Measurements from ENCODE around the gene MTHFS.

The MTHFS gene

GRCh38 chr15:79887054-79887930 lies 9.5 kb downstream of the MTHFS start:
- Histone ChIP-seq H3K4me3 (ENCODE audit: low read depth in 1 of 2, low read length in 1 of 2) (no peak overlapping the region), H3K27ac (peak overlapping the region; percentile 18), H3K36me3 (peaks cover 79% of the 10 kb centered on the region)

GRCh38 chr15:79886124-79886523 lies 10.7 kb downstream of the MTHFS start:
- no peak for TF ChIP-seq CTCF (IDR thresholded peaks at IDR 0.05)
- no peak overlapping the region for H3K4me3 ChIP-seq (ENCODE audit: low read depth in 1 of 2, low read length in 1 of 2)
- peaks cover 88% of the 10 kb centered on the region for H3K36me3 ChIP-seq
- no peak overlapping the region for H3K27ac ChIP-seq
- H3K27me3 ChIP-seq = no peaks in the 10 kb centered on the region
- H3K9me3 ChIP-seq = no peaks in the 10 kb centered on the region
- peaks cover 7 to 12% of the 10 kb centered on the region in 2 experiments for H3K4me1 ChIP-seq (ENCODE audit: control insufficient read depth in 1 of 2, insufficient read depth in 1 of 2, low read depth in 1 of 2, low read length in 1 of 2)

More at GRCh38 chr15:79887054-79887930, 9.5 kb downstream of the MTHFS start:
- Histone ChIP-seq H3K4me1 (ENCODE audit: control insufficient read depth in 1 of 2, insufficient read depth in 1 of 2, low read depth in 1 of 2, low read length in 1 of 2) (peaks cover 7 to 14% of the 10 kb centered on the region in 2 experiments), H3K27me3 (no peaks in the 10 kb centered on the region), H3K9me3 (no peaks in the 10 kb centered on the region)
- no peak for TF ChIP-seq CTCF (IDR thresholded peaks at IDR 0.05)

- Histone ChIP-seq H3K4me1 (ENCODE audit: control insufficient read depth in 1 of 2, insufficient read depth in 1 of 2, low read depth in 1 of 2, low read length in 1 of 2) (no peaks in the 10 kb centered on the region), H3K4me3 (ENCODE audit: low read depth in 1 of 2, low read length in 1 of 2) (no peak overlapping the region), H3K9me3 (no peaks in the 10 kb centered on the region), H3K27ac (no peak overlapping the region), H3K27me3 (no peaks in the 10 kb centered on the region), H3K36me3 (peaks cover 100% of the 10 kb centered on the region)
- TF ChIP-seq CTCF (IDR thresholded peaks at IDR 0.05) = no peak
Observed at GRCh38 chr15:79884204-79884596, 12.6 kb downstream of the MTHFS start.

- H3K9me3 ChIP-seq = no peaks in the 10 kb centered on the region
- no peak overlapping the region for H3K27ac ChIP-seq
- H3K27me3 ChIP-seq = no peaks in the 10 kb centered on the region
- TF ChIP-seq CTCF (IDR thresholded peaks at IDR 0.05) = no peak
- peaks cover 99% of the 10 kb centered on the region for H3K36me3 ChIP-seq
- no peaks in the 10 kb centered on the region for H3K4me1 ChIP-seq (ENCODE audit: control insufficient read depth in 1 of 2, insufficient read depth in 1 of 2, low read depth in 1 of 2, low read length in 1 of 2)
- no peak overlapping the region for H3K4me3 ChIP-seq (ENCODE audit: low read depth in 1 of 2, low read length in 1 of 2)
Observed at GRCh38 chr15:79883579-79884203, 13.1 kb downstream of the MTHFS start.

- H3K36me3 ChIP-seq = peaks cover 91% of the 10 kb centered on the region
- H3K27me3 ChIP-seq = no peaks in the 10 kb centered on the region
- H3K4me1 ChIP-seq (ENCODE audit: control insufficient read depth in 1 of 2, insufficient read depth in 1 of 2, low read depth in 1 of 2, low read length in 1 of 2) = no peaks in the 10 kb centered on the region
Observed at GRCh38 chr15:79881668-79882067, 15.1 kb downstream of the MTHFS start.

More at GRCh38 chr15:79881668-79882067, 15.1 kb downstream of the MTHFS start:
- no peak overlapping the region for H3K27ac ChIP-seq
- TF ChIP-seq CTCF (IDR thresholded peaks at IDR 0.05) = no peak
- H3K4me3 ChIP-seq (ENCODE audit: low read depth in 1 of 2, low read length in 1 of 2) = no peak overlapping the region
- peaks cover 6% of the 10 kb centered on the region for H3K9me3 ChIP-seq

All from neutrophil (primary cell).